ENCODE results near the gene CACNA2D1.
A peak's percentile ranks its signal among the peaks of the same experiment; 100 is the strongest.

The CACNA2D1 gene

DNA sequence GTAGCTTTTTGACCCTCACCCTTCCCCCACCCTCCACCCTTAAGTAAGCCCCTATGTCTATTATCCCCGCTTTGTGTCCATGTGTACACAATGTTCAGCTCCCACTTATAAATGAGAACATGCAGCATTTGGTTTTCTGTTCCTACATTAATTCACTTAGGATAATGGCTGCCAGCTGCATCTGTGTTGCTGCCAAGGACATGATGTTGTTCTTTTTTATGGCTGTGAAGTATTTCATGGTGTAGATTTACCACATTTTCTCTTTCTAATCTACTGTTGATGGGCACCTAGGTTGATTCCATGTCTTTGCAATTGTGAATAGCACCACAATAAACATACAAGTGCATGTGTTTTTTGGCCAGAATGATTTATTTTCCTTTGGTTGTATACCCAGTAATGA lies 232.2 kb downstream of the CACNA2D1 start:
- no peak for DNase-seq

DNA sequence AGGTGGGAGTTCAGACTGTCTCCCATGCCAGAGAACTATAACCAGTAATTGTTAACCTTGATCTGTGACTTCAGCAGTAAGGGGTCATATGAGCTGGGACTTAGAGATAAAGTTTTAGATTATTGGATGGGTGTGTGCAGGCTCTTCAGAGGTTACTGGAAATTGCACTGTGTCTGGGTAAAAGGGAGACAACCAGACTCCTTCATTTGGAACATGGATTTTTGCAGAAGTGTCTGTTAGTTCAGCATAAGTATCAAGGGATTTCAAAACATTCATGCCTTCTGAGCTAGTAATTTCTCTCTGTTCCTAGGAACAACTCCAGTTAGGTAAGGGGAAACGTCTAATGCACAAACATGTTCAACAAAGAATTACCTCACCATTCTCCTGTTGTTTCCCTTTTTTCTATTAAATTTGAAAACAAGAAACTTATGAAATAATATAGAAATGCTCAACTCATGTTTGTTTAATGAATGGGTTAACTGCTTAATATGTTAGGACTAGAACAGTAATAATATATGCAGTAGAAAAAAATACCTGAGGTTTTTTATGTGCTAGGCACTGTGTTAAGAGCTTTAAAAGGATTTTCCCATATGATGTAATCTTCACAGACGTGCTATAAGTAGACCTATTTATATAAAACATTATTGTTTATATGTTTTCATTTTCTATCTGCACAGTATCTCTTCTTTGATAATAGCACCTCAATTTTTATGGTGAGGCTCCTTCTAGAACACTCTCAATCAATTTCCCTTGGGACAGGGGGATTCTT lies 233.0 kb downstream of the CACNA2D1 start:
- DNase-seq = no peak

DNA sequence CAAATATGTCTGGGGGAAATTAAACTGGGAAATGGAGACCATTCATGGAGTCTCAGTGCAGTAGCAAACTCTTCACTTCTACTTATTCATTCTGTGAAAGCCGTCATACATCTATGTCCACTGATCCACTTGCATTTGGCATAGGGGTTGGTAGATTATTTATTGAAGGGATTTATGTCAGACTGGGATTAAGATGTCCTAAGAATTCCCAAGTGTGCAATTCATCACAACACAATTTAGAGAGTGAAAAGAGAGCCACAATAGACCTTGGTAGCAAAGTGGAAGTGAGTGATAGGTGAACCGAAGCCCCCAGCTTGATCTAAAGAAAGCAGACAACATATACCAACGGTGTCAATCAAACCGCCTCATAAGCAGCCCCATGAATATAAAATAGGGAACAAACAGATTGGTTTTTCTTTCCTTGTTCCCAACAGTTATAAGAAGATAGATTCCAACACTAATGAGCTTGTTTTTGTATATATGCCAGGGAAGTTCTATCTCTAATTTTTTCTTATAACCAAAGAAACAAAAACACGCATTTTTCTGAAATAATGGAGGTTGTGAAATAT lies 234.3 kb downstream of the CACNA2D1 start:
- DNase-seq = no peak

DNA sequence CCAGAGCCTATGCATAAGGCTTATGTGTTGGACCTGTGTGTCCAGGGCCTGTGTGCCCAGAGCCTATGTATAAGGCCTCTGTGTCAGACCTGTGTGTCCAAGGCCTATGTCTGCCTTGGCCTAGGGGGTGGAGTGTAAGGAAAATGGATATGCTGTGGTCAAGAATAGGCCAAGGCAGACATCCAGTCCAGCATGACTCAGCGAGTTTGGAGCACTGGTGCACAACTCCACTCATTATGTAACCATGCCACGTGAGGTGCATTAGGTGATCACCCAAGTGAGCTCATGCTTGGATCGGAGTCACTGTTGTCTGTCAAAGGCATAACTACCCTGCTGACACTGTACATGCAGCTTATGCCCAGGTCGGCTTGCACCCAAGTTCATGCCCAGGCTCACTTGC lies 238.9 kb downstream of the CACNA2D1 start:
- DNase-seq = no peak

DNA sequence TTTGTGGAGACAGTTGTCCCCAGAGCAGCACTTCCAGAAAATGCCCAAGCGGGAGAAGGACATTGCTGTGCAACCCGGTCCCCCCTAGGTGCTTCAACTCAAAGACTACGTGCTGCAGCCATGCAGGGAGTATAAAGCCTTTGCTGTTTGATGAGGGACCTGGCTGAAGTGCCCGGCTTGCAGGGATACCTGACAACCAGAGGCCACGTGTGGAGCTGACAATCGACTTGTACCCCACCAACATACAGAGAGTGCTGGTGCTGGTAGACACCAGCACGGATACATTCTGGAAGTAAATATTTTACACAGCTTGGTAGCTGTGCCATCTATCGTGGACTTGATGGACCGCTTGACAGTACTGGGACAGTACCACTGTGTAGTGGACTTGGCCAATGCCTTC lies 240.6 kb downstream of the CACNA2D1 start:
- DNase-seq = no peak

DNA sequence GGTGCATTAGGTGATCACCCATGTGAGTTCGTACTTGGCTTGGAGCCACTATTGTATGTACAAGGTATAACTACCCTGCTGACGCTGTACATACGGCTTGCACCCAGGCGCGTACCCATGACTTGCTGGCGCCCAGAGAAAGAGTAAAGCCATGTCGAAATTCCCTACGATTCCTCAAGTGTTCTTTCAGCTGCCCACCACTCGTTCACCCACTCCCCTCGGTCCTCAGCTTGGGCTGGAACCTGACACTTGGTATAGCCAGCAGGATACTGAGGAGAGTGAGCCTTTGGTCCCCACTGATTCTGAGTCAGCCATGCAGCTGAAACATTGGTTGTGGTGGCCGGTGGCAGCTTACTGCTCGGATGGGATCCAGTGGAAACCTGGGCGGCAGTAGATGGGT lies 241.5 kb downstream of the CACNA2D1 start:
- DNase-seq = no peak

DNA sequence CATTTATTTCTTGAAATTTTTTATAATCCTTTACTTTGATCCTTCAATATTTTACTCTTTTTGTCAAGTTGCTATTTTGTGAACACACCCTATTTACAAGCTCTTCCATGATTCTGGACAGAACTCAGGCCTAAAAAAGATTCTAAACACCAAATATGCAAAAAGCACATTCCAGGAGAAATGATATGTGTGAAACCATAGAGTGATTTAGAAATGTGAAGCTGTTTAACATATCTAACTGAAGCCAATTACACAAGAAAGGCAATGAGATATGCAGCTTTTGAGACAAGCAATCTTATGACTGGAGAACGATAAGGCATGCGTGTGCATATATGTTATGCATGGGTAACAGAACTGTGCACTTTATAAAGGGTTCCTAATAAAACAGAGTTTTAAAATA lies 243.0 kb downstream of the CACNA2D1 start:
- DNase-seq = no peak

DNA sequence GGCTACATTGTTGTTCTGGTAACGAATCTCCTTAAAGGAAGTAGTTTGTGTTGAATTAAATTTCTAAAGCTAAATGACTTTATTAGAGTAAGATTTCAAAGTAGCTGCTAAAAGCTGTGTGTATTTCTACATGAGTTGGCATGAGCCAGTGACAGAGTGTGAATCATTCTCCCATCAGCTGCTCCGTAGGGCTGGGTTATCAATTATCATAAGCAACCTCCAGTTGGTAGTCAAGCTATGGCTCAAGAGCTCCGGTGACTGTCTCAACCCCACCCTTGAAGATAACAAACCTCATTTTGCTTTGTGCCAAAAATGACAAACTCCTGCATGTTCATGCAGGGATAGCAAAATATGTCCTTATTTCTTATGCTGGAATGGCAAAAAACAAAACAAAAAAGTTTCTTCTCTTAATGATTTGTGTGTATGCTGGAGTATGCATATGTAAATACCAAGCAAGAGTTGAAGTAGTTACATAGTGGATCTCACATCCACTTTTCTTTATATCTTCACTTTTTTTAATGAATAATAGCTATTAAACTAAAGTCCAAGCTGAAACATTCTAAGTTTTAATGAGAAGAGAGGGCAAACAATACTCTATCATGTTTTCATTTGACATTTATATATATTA lies 249.4 kb downstream of the CACNA2D1 start:
- DNase-seq = no peak

DNA sequence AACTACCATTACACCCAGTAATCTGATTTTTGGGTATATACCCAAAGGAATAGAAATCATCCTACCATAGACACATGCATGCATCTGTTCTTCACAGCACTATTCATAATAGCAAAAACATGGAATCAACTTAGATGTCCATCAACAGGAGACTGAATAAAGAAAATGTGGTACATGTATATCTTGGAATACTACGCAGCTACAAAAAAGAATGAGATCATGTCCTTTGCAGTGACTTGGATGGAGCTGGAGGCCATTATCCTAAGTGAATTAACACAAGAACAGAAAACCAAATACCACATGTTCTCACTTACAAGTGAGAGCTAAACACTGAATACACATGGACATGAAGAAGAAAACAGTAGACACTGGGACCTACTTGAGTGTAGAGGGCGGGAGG lies 254.9 kb downstream of the CACNA2D1 start:
- DNase-seq = no peak

GRCh38 chr7:82185443-82185842 lies 258.1 kb downstream of the CACNA2D1 start:
- no peak for DNase-seq

- no peak for DNase-seq
Measured at GRCh38 chr7:82183634-82184033, 259.9 kb downstream of the CACNA2D1 start.

DNA sequence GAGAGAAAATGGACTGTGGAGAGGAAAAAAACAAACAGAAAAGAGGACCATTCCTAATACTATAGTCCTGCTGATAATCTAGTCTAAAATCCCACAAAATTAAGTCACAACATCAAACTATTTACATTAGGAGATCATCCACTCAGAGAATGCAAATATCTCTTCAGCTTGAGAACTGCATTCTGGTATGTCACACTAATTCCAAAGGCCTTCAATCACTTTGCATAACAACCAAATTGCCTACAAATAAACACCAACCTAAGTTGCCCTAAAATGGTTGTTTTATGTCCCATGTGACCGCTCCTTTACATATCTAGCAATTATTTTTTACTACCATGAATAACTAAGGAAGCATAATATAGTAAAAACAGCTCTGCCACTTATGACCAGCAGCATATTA lies 264.3 kb downstream of the CACNA2D1 start:
- no peak for DNase-seq

DNA sequence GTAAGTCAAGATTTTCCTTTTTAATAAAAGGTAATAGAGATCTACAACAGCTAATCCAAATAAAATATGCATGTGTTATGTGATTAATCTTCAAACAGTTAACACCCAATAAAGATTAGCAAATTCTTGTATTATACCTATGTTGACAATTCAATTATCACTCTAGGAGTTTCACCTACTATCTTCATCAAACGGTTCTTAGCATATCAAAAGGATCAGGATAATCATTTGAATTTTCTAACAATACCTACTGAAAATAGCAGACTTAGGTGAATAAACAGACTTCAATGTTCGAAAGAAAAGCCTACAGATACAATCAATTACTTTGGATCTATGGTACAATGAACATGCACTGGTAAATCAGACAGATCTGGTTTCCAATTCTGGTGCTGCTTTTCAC lies 268.3 kb downstream of the CACNA2D1 start:
- no peak for DNase-seq

- DNase-seq = no peak
Measured at GRCh38 chr7:82173400-82174021, 270.1 kb downstream of the CACNA2D1 start.

DNA sequence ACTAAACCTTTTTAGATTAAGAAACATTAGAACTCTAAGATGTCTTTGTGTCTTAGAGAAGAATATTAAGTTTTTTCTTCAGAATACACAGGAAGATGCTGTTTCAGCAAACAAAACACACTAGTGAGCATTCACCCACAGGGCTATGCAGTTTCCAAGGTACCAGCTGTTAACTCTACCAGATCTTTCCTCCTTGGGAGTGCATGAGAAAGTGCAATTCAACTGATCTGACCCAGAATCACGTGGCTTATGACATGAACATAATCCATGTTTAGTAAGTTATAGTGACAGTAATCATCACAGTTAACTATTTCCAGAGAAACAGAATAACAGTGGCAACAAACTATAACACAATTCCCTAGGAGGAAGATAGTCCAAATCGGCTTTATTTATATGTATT lies 270.7 kb downstream of the CACNA2D1 start:
- DNase-seq = no peak

GRCh38 chr7:82172017-82172416 lies 271.6 kb downstream of the CACNA2D1 start:
- DNase-seq = no peak

- peak; percentile 55 for DNase-seq
Measured at GRCh38 chr7:82167558-82168314, 275.8 kb downstream of the CACNA2D1 start.

- DNase-seq = peak; percentile 53
Measured at GRCh38 chr7:82166260-82167015, 277.1 kb downstream of the CACNA2D1 start.

GRCh38 chr7:82164813-82165212 lies 278.8 kb downstream of the CACNA2D1 start:
- peak; percentile 19 for DNase-seq

DNA sequence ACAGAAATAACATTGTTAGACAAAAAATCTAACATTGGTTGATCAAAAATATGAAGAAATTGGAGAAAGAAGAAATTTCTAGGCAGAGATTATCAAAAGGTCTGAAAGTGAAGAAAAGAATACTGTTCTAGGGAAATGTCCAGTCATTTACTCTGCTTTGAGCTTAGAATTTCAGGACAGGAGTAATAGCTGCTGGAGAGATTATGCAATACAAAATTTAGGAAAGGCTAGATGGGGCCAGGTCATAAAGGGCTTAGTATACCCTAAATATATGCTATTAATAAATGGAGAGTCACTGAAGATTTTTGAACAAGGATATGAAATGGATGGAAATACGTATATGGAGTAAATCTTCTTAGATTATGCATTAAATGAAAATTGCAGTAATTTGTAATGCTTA lies 279.2 kb downstream of the CACNA2D1 start:
- DNase-seq = no peak

- DNase-seq = no peak
Measured at GRCh38 chr7:82163586-82163985, 280.0 kb downstream of the CACNA2D1 start.

DNA sequence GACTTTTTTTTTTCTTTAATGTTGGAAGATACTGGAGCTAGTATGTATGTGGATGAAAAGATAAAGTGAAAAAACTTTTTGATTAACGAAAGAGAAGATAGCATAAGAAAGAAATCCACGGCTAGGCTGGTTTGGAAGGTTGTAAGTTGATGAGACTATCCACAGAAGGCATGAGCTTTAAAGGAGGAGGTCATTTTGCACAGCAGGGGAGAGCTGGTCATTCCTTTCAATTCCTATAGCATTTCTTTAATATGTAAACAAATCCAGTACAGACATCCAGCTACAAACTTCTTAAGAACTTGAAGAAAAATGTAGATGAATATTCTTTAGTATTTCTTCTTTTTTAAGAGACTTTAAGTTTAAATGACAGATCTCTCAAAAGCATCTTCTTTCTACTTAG lies 281.3 kb downstream of the CACNA2D1 start:
- no peak for DNase-seq
